Neural cell (in vitro differentiated cells): Measurements from ENCODE around the gene TMEM212. TPM values are rescaled to one million over a fixed set of nuclear protein-coding genes. Genes with fewer than 3 reads are reported as not detected.

ENCODE experiments used
- H2AFZ ChIP-seq: fragments of 200-600, 300-800 bp; sonication (generic), shearing (Covaris generic); 2 replicates; pipeline ENCODE4 v1.6.0; 2014; ENCODE audit warnings: low read depth, mild to moderate bottlenecking, antibody characterized with exemption, low read length, moderate library complexity
- H3F3A ChIP-seq: fragments of 200-600 bp; shearing (Covaris generic); 2 replicates; pipeline ENCODE4 v1.6.1; 2016; ENCODE audit warnings: mild to moderate bottlenecking, moderate library complexity, mixed read lengths, antibody characterized with exemption, low read length; ENCODE audit not compliant: insufficient read depth, poor library complexity, severe bottlenecking
- H3K27ac ChIP-seq: fragments of 200-600, 300-800 bp; sonication (generic), shearing (Covaris generic); 2 replicates; pipeline ENCODE4 v1.5.1; 2014; ENCODE audit warnings: mild to moderate bottlenecking, low read length, moderate library complexity
- H3K27me3 ChIP-seq: fragments of 300-800, 200-600 bp; sonication (generic), shearing (Covaris generic); 2 replicates; pipeline ENCODE4 v1.6.0; 2014; ENCODE audit warnings: mild to moderate bottlenecking, low read depth, low read length, moderate library complexity; ENCODE audit not compliant: insufficient read depth
- H3K36me3 ChIP-seq: fragments of 300-800, 200-600 bp; sonication (generic), shearing (Covaris generic); 2 replicates; pipeline ENCODE4 v1.5.1; 2014; ENCODE audit warnings: mild to moderate bottlenecking, antibody characterized with exemption, low read length, moderate library complexity; ENCODE audit not compliant: insufficient read depth
- H3K4me2 ChIP-seq: fragments of 300-800, 200-600 bp; sonication (generic), shearing (Covaris generic); 2 replicates; pipeline ENCODE4 v1.6.0; 2014; ENCODE audit warnings: mild to moderate bottlenecking, low read length
- H3K4me3 ChIP-seq: fragments of 300-800, 200-600 bp; sonication (generic), shearing (Covaris generic); 2 replicates; pipeline ENCODE4 v1.5.1; 2014; ENCODE audit warnings: mild to moderate bottlenecking, low read length, moderate library complexity
- H3K79me2 ChIP-seq: fragments of 200-600 bp; shearing (Covaris generic); replicated peaks from 2 replicates; pipeline ENCODE4 v1.6.0; 2014; ENCODE audit warnings: mild to moderate bottlenecking, low read length, moderate library complexity; ENCODE audit not compliant: insufficient read depth
- H3K9ac ChIP-seq: fragments of 300-800, 200-600 bp; sonication (generic), shearing (Covaris generic); 2 replicates; pipeline ENCODE4 v1.6.1; 2016; ENCODE audit warnings: mild to moderate bottlenecking, low read length, mixed read lengths
- H3K9me2 ChIP-seq: fragments of 200-600 bp; shearing (Covaris generic); 2 replicates; pipeline ENCODE4 v1.6.1; 2016; ENCODE audit warnings: mild to moderate bottlenecking, low read length, mixed read lengths; ENCODE audit not compliant: insufficient read depth
- H3K9me3 ChIP-seq: fragments of 200-600, 300-800 bp; sonication (generic), shearing (Covaris generic); 2 replicates; pipeline ENCODE4 v1.6.1; 2016; ENCODE audit warnings: mild to moderate bottlenecking, mixed run types, low read length, moderate library complexity, mixed read lengths
- H4K20me1 ChIP-seq: fragments of 200-600 bp; shearing (Covaris generic); 2 replicates; pipeline ENCODE4 v1.6.1; 2016; ENCODE audit warnings: mild to moderate bottlenecking, mixed run types; ENCODE audit not compliant: insufficient read depth
- CTCF ChIP-seq: fragments of 450-650 bp; IDR thresholded peaks from 2 replicates; pipeline ENCODE4 v1.5.1; 2014; ENCODE audit warnings: antibody characterized with exemption, mild to moderate bottlenecking, moderate library complexity; ENCODE audit not compliant: poor library complexity, severe bottlenecking
- EP300 ChIP-seq: fragments of 450-650 bp; conservative IDR thresholded peaks from 2 replicates; pipeline ENCODE4 v1.6.1; 2014; ENCODE audit warnings: antibody characterized with exemption, mild to moderate bottlenecking, moderate library complexity; ENCODE audit not compliant: poor library complexity, severe bottlenecking
- EZH2 ChIP-seq: fragments of 200-600, 300-800 bp; shearing (Covaris generic), sonication (generic); IDR thresholded peaks from 2 replicates; pipeline ENCODE4 v1.6.1; 2014; ENCODE audit warnings: antibody characterized with exemption, low read length, borderline replicate concordance, mild to moderate bottlenecking; ENCODE audit not compliant: insufficient read depth, poor library complexity, severe bottlenecking
- MXI1 ChIP-seq: fragments of 450-650 bp; conservative IDR thresholded peaks from 2 replicates; pipeline ENCODE4 v1.6.1; 2014; ENCODE audit warnings: antibody characterized with exemption, mild to moderate bottlenecking; ENCODE audit not compliant: poor library complexity, severe bottlenecking
- POLR2AphosphoS5 ChIP-seq: IDR thresholded peaks from 2 replicates; pipeline ENCODE4 v1.6.1; 2012
- RAD21 ChIP-seq: fragments of 450-650 bp; conservative IDR thresholded peaks from 2 replicates; pipeline ENCODE4 v1.6.1; 2014; ENCODE audit warnings: antibody characterized with exemption, mild to moderate bottlenecking, moderate library complexity
- REST ChIP-seq: IDR thresholded peaks from 2 replicates; pipeline ENCODE4 v1.6.1; 2012; ENCODE audit warnings: borderline replicate concordance
- SMC3 ChIP-seq: fragments of 450-650 bp; conservative IDR thresholded peaks from 2 replicates; pipeline ENCODE4 v1.6.1; 2014; ENCODE audit warnings: antibody characterized with exemption, mild to moderate bottlenecking, moderate library complexity; ENCODE audit not compliant: poor library complexity
- TAF1 ChIP-seq: IDR thresholded peaks from 2 replicates; pipeline ENCODE4 v1.6.1; 2012; ENCODE audit warnings: low read depth
- polyA plus RNA-seq: library from polyadenylated mRNA; depleted of rRNA; stranded (reverse); fragments of >200 nt; gene quantifications from 2 replicates; pipeline ENCODE4 v1.2.3, GENCODE V29; 2014

The TMEM212 gene
- polyA plus RNA-seq, 1 donor from 2014 or later = not detected

- H3K9ac ChIP-seq = no peak overlapping the region
- no peak overlapping the region for H3K4me2 ChIP-seq
- TF ChIP-seq EP300 (no peak), SMC3 (no peak), MXI1 (no peak), EZH2 (no peak), POLR2AphosphoS5 (no peak), CTCF (no peak), REST (no peak), TAF1 (no peak), RAD21 (no peak)
Measured at GRCh38 chr3:171821778-171822358, 21.3 kb upstream of the TMEM212 start.

GRCh38 chr3:171822431-171823106 is 20.6 kb upstream of the TMEM212 start:
- H3K79me2 ChIP-seq = no peaks in the 10 kb centered on the region
- no peak overlapping the region for H2AFZ ChIP-seq
- no peaks in the 10 kb centered on the region for H3K36me3 ChIP-seq
- H3K4me2 ChIP-seq = no peak overlapping the region
- no peak for TF ChIP-seq CTCF
- TF ChIP-seq SMC3 = no peak
- TF ChIP-seq RAD21 = no peak
- no peak for TF ChIP-seq REST
- no peak for TF ChIP-seq MXI1
- no peak for TF ChIP-seq POLR2AphosphoS5
- TF ChIP-seq EP300 = no peak
- no peak for TF ChIP-seq TAF1
- no peak for TF ChIP-seq EZH2
- H3K9me3 ChIP-seq = no peaks in the 10 kb centered on the region
- no peak overlapping the region for H3K4me3 ChIP-seq
- no peaks in the 10 kb centered on the region for H3K27me3 ChIP-seq
- H3K9me2 ChIP-seq = no peaks in the 10 kb centered on the region
- no peaks in the 10 kb centered on the region for H4K20me1 ChIP-seq
- no peaks in the 10 kb centered on the region for H3F3A ChIP-seq
- H3K9ac ChIP-seq = no peak overlapping the region
- H3K27ac ChIP-seq = no peak overlapping the region

More at GRCh38 chr3:171821778-171822358, 21.3 kb upstream of the TMEM212 start:
- Histone ChIP-seq H2AFZ (no peak overlapping the region), H3K4me3 (no peak overlapping the region), H3K79me2 (no peaks in the 10 kb centered on the region), H3K27ac (no peak overlapping the region), H3K27me3 (no peaks in the 10 kb centered on the region), H3K36me3 (no peaks in the 10 kb centered on the region), H3K9me2 (no peaks in the 10 kb centered on the region), H4K20me1 (no peaks in the 10 kb centered on the region), H3K9me3 (no peaks in the 10 kb centered on the region), H3F3A (no peaks in the 10 kb centered on the region)
